GM12872 (cell line): ENCODE data around the gene SMTNL2.

Source experiments
- CTCF ChIP-seq: IDR thresholded peaks from 3 replicates; pipeline ENCODE4 v1.5.1; 2011; ENCODE audit warnings: low read depth, mild to moderate bottlenecking, low read length, moderate library complexity; ENCODE audit not compliant: insufficient read depth

Gene SMTNL2

DNA sequence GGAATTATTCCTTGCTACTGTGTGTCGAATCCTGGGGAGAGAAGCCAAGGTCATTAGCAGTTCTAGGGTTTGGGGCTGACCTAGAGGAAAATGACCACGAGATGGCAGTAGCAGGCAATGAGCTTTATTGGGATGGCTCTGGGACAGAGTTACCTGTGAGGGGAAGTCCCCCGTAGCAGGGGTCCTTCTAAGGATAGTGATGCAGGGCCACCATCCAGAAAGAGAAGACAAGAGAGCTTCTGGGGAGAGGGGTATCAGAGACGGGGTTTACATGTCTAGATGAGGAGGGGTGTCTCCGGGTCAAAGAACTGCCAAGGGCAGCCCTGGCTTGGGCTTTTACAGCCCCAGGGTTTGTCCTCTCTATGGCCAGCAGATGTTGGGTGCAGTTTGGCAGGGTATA lies 17.5 kb upstream of the SMTNL2 start:
- peak; percentile 82 for TF ChIP-seq CTCF

GRCh38 chr17:4569591-4569990 lies 14.7 kb upstream of the SMTNL2 start:
- TF ChIP-seq CTCF: no peak

DNA sequence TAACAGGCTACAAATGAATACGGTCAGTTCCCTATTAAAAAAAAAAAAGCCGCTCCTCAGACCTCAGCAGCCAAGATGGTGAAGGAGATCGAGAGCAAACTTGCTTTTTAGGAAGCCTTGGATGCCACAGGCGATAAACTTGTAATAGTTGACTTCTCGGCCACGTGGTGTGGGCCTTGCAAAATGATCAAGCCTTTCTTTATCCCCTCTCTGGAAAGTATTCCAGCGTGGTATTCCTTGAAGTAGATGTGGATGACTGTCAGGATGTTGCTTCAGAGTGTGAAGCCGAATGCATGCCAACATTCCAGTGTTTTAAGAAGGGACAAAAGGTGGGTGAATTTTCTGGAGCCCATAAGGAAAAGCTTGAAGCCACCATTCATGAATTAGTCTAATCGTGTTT lies 12.2 kb upstream of the SMTNL2 start:
- TF ChIP-seq CTCF: no peak

DNA sequence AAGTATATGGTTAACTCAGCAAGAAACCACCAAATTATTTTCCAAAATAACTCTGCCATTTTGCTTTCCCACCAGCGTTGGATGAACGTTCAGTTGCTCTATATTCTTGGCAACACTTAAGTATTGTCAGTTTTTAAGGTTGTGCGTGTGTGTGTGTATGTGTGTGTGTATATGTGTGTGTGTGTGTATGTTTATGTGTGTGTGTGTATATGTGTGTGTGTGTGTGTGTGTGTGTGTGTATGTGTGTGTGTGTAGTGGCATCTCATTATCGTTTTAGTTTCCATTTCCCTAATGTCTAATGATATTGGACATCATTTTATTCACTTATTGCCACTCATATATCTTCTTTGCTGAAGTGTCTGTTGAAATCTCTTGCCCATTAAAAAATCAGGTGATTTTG lies 11.2 kb upstream of the SMTNL2 start:
- TF ChIP-seq CTCF: no peak

GRCh38 chr17:4573669-4574068 lies 10.7 kb upstream of the SMTNL2 start:
- no peak for TF ChIP-seq CTCF

- no peak for TF ChIP-seq CTCF
Observed at GRCh38 chr17:4574448-4575045, 9.8 kb upstream of the SMTNL2 start.

DNA sequence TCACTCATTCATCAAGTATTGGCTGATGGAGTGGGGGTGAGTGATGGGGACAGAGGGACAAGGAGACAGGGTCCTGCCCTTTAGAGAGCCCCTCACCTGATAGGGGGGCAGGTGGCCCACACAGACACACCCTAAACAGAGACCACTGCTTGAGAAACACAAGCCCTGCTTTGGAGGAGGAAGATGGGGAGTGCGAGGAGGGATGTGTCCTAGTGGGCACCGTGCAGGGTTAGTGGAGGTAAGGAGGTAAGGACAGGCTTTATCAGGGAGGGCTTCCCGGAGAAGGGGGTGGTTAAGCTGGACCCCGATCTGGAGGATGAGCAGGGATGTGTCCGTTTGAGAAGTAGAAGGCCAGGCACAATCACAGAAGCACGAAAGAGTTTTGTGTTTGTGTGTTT lies 8.2 kb upstream of the SMTNL2 start:
- TF ChIP-seq CTCF: no peak
